ENCODE measurements around the gene VWA5B2.
"Not testable (repeated sequence)": the region's sequence is repeated elsewhere in the genome, so short reads cannot be mapped to it uniquely, and the experiment has no call there.

VWA5B2 gene

GRCh38 chr3:184248454-184249411, 19.3 kb downstream of the VWA5B2 start, which contains the start of gene ALG3:
Gene ALG3, minus strand, starts transcription at chr3:184248962. Its CDS starts 22 bp downstream, at chr3:184248940.
- FAIRE-seq: no peak

GRCh38 chr3:184249412-184250166, 20.2 kb downstream of the VWA5B2 start, which contains the start of gene EEF1AKMT4:
Gene EEF1AKMT4, plus strand, starts transcription at chr3:184249672. Its CDS starts 23 bp downstream, at chr3:184249695.
- FAIRE-seq: peak; percentile 93

GRCh38 chr3:184250167-184250828, 20.9 kb downstream of the VWA5B2 start:
- FAIRE-seq: peak; percentile 44

GRCh38 chr3:184255291-184256039, 26.1 kb downstream of the VWA5B2 start:
- no peak for FAIRE-seq

DNA sequence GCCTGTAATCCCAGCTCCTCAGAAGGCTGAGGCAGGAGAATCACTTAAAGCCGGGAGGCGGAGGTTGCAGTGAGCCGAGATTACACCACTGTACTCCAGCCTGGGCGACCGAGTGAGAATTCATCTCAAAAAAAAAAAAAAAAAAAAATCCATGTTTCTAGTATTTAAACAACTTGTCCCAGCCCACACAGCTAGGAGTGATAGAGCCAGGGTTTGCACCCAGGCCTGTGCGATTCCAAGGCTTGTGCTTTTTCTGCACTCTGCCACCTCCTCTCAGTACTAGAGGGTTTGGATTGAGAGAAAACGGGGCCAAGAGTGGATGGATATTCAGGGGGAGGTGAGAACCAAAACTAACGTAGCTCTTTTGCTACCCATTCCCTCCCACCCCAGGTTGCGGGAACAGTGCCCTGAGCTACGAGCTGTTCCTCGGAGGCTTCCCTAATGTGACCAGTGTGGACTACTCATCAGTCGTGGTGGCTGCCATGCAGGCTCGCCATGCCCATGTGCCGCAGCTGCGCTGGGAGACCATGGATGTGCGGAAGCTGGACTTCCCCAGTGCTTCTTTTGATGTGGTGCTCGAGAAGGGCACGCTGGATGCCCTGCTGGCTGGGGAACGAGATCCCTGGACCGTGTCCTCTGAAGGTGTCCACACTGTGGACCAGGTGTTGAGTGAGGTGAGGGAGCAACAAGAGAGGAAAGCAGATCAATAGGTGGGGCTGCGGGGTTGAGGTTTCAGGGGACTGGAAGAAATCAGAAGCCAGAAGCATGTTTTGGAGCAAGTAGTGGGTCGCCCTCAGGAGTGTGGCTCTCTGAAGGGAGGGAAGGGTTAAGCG, 27.9 kb downstream of the VWA5B2 start:
- no peak for FAIRE-seq

DNA sequence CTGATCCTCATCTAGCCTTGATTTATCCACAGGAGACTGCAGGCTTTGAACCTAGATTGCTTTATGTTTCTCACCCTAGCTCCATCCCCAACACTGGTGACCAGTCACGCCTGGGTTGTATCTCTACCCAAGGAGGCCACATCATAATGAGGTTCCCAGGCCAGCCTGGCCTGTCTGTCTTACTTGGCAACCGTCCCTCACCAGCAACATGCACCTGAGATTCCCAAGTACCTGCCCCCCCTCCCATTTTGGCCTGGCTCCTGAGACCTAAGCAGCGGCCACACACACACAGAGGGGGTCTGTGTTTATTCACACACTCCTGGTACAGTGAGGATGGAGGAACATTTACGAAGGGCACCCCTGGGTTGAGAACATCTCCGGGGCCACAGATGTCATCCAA, 29.5 kb downstream of the VWA5B2 start:
- no peak for FAIRE-seq

DNA sequence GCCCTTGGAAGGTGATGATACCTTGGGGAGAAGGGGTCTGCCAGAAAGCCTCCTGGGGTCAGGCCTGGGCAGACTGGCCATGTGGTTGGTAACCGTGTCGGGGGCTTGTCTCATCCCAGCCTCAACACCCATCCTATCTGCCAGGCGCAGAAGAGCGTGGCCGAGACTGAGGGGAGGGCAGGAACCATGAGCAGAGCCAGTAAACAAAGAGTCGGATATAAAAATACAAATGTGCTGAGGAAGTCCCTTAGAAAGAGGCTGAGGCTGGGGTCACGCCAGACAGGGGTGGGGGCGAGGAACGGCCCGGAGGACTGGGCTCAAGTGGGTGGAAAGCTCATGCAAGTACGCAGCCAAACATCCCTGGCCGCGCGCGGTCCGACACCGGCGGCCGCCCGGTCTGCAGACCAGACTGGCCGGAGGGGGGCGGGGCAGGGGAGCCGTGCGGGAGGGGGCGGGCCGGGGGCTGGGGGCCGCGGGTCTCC, 30.1 kb downstream of the VWA5B2 start:
- no peak for FAIRE-seq

DNA sequence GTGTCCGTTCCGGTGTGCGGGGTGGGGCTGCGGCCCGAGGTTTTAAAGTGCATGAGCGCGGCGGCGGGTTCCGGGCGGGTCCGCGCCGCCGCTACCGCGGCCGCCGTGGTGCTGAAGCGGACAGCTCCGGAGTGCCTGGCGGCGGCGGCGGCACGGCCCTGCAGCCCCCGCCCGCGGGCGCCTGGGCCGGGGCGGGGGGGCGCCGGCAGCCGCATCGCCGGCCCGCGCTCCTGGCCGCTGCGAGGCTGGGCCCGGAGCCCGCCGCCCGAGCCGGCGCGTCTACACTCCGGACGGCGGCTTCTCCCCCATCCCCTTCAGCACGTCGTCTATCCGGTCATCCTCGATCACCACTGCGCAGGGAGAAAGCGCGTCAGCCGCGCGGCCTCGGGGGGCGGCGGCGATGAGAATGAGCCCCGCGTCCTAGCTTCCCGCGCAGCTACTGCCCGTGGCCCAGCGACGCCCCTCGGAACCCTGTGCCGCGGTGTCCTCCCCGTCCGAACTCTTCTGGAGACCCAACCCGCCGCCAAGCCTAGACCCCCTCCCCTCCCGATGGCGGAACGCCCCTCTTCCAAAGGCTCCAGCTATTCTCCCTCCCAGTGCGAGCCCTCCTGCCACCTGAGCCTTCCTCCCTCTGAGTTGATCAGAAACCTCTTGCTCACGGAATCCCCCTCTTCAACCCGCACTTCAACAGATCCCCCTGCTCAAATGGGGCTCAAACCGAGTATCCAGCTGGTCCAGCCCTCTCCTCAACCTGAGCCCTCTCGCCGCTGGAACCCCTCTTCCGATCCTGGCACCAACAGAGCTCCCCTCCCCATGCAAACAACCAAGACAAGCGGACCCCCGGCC, 30.7 kb downstream of the VWA5B2 start:
- no peak for FAIRE-seq

- FAIRE-seq: no peak
Observed at GRCh38 chr3:184260724-184261269, 31.4 kb downstream of the VWA5B2 start.

DNA sequence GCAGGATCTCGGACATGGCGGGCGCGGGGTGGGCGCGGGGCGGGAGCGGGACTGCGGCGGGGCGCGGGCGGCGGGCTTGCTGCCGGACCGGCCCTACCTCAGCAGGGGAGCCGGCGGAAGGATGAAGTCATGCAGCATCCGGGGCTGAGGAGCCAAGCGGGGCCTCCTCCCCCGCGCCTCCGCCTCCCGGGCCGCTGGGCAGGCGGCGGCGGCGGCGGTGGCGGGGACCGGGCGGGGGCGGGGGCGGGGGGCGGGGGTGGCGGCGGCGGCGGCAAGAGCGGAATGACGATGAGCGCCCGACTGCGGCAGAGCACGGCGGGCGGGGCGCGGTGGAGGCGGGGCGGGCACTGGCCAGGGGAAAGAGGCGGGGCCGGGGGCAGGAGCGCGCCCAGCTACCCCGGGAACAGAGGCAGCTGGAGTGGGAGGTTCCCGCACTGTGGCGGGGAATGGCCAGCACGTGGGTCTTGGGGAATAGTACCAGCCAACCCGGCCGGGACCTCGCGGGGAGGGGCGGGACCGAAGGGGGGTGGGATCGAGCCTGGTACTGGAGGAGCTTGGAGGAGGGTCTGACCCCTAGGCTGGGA, 32.0 kb downstream of the VWA5B2 start, which contains the start of gene CAMK2N2:
Gene CAMK2N2 (minus strand): TSS at position 284 of the 584 bp plus-strand sequence. CDS start 268 bp downstream, at position 16.
- FAIRE-seq: no peak

DNA sequence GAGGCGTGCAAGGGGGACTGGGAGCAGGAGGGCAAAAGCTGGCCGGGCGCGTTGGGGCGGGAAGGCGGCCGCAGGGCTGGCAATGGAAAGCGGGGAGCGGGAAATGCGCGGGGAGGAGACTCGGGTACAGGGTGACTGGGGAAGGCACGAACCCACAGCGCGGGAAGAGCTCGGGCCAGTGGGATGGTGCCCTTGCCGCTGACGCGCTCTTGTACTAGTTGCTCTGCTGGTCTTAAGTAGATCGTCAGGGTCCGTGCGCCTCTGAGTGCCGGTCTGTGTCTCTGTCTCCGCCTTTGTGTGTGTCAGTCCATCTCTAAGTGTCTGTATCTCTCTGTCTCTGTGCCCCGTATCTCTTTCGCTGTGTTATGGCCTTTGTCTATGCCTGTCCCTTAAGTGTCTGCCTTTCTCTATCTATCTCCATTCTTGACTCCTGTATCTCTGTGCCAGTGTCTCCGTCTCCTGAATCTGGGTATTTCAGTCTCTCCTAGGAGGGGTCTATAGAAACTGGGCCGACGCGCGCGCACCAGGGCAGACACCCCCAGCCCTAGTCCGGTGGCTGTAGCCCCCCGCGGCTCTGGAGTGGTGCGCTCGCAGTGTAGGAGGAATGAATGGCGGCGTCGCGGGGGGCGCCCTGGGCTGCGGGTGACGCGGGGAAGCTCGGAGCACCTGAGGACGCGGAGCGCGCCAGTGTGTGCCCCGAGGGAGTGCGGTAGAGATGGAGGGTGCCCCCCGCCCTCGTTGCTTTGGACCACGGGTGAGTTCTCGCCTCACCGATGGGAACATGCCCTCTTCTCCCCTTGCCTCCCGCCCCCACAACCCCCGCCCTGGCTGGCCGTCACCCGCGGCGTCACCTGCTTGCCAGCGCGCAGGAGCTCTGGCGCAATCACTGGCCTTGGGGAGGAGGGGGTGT, 32.7 kb downstream of the VWA5B2 start:
- no peak for FAIRE-seq

- no peak for FAIRE-seq
Observed at GRCh38 chr3:184262764-184263179, 33.4 kb downstream of the VWA5B2 start.

GRCh38 chr3:184267249-184267648, 37.9 kb downstream of the VWA5B2 start:
- FAIRE-seq: not testable (repeated sequence)

GRCh38 chr3:184272269-184272668, 42.9 kb downstream of the VWA5B2 start:
- FAIRE-seq: no peak

GRCh38 chr3:184275381-184275701, 46.0 kb downstream of the VWA5B2 start:
- no peak for FAIRE-seq

DNA sequence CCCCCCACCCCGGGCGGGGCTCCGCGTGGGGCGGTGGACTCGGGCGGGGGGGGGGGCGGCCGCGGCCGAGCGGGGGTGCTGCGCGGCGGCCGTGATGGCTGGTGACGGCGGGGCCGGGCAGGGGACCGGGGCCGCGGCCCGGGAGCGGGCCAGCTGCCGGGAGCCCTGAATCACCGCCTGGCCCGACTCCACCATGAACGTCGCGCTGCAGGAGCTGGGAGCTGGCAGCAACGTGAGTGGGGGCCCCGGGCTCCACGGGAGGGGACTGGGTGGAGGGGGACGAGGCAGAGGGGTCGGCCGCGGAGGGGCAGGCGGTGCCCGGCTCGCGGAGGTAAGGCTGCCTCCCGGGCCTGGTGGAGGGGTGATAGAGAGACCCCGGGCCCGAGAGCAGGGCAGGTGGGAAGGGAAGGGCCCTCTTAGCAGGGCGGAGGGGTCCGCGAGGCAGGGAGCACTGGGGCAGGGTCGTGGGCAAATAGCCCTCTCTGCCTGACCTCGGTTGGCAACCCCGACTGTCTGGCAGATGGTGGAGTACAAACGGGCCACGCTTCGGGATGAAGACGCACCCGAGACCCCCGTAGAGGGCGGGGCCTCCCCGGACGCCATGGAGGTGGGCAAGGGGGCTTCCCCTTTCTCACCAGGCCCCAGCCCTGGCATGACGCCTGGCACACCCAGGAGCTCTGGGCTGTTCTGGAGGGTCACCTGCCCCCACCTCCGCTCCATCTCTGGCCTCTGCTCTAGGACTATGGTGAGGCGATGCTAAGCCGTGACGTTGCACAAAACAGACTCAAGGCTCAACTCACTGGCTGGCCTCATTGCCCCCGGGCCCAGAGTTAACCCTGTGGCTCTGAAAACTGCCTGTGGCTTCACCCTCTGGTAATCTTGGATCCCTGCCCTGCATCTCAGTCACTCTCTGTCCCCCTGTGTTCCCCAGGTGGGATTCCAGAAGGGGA, 46.9 kb downstream of the VWA5B2 start, which contains the start of gene ECE2:
Gene ECE2 (plus strand): TSS at position 62 of the 950 bp plus-strand sequence. CDS start 132 bp downstream, at position 194.
- FAIRE-seq: no peak

DNA sequence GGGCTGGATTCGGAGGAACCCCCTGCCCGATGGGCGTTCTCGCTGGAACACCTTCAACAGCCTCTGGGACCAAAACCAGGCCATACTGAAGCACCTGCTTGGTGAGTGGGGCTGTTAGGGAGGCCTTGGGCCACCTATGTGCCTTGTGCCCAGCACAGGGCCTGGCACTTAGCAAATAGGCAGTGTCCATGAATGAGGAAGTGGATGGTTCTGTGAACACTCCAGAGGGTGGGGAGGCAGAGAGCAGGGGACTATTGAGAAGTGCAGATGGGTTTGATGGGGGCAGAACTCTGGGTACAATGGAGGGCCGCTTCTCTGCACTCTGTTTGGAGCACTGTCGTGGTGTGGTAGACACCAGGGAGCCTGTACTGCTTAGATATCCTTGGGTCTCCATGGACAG, 48.0 kb downstream of the VWA5B2 start:
- no peak for FAIRE-seq
